Fibroblast of lung (primary cell): ENCODE measurements around the gene DNMT1.

Experiments
- EZH2 ChIP-seq: IDR thresholded peaks from 2 replicates; pipeline ENCODE4 v1.5.1; 2012; ENCODE audit warnings: low read length, control low read depth, mild to moderate bottlenecking; ENCODE audit errors: missing control alignments
- TF ChIP-seq, protein P1 (sequence below), 2 donors: IDR thresholded peaks in 1 of 2; conservative IDR thresholded peaks in 1 of 2; 1 replicate in 1 of 2; 2 replicates in 1 of 2; pipeline ENCODE4 v1.5.1; 2011 to 2012; ENCODE audit warnings: low read length in 2 of 2, control low read depth in 1 of 2, inconsistent platforms in 1 of 2, low read depth in 1 of 2, mild to moderate bottlenecking in 1 of 2

DNA sequence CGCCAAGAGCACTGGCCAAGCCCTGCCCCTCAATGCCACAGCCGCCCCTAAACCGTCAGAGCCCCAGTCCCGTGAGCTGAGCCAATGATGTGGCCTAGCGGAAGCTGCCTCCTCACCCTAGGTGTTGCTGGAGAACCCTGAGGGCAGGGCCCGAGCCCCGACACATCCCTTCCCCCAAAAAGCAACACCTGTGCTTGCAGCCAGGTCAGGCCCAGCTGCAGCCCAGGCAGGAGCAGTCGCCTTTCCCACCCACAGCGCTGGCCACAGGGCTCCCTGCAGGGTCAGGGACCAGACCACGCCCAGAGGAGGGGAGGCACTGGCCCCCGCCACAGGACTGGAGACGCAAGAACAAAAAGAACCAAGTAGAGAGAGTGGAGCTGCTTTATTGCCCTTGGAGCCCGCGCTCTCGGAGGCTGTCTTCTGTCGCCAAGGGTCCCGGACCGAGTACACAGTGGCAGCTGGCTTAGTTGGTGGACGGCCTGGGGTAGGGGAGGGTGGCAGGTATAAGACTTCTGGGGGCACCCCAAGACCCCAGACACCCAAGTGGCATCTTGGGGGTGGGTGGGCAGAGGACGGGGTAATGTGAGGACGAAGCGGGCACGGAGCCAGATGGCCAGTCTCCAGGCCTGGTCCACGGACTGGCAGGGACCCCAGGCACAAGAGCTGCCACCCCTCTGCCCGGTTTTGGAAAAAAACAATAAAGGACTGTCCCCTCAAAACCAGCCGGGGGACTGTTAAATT lies 79.9 kb downstream of the DNMT1 start:
- TF ChIP-seq, protein P1, sequence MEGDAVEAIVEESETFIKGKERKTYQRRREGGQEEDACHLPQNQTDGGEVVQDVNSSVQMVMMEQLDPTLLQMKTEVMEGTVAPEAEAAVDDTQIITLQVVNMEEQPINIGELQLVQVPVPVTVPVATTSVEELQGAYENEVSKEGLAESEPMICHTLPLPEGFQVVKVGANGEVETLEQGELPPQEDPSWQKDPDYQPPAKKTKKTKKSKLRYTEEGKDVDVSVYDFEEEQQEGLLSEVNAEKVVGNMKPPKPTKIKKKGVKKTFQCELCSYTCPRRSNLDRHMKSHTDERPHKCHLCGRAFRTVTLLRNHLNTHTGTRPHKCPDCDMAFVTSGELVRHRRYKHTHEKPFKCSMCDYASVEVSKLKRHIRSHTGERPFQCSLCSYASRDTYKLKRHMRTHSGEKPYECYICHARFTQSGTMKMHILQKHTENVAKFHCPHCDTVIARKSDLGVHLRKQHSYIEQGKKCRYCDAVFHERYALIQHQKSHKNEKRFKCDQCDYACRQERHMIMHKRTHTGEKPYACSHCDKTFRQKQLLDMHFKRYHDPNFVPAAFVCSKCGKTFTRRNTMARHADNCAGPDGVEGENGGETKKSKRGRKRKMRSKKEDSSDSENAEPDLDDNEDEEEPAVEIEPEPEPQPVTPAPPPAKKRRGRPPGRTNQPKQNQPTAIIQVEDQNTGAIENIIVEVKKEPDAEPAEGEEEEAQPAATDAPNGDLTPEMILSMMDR (conservative IDR thresholded peaks at IDR 0.05 in 1 of 2, IDR thresholded peaks at IDR 0.05 in 1 of 2; ENCODE audit: low read depth in 1 of 2, low read length in 2 of 2): no peak
- TF ChIP-seq EZH2: no peak
